Gastroesophageal sphincter (tissue), 3 donors: ENCODE data around the gene PPP6R3.

Experiments used
- CTCF ChIP-seq, 4 experiments: fragments of 200-600 bp in 2 of 4; fragments of 450-650 bp in 2 of 4; sonication (generic) in 1 of 4; IDR thresholded peaks; one replicate each; pipeline ENCODE4 v1.5.1; 2017 to 2019; ENCODE audit warnings: antibody characterized with exemption in 4 of 4, mild to moderate bottlenecking in 2 of 4, moderate library complexity in 2 of 4
- EP300 ChIP-seq: sonication (generic); formaldehyde crosslinking; IDR thresholded peaks from one replicate; pipeline ENCODE4 v1.6.1; 2017; ENCODE audit warnings: antibody characterized with exemption, mild to moderate bottlenecking
- POLR2AphosphoS5 ChIP-seq: sonication (generic); formaldehyde crosslinking; IDR thresholded peaks from one replicate; pipeline ENCODE4 v1.6.1; 2017; ENCODE audit warnings: antibody characterized with exemption

GRCh38 chr11:68508425-68508824, 47.9 kb downstream of the PPP6R3 start:
- TF ChIP-seq CTCF (IDR thresholded peaks at IDR 0.05) (no peak), POLR2AphosphoS5 (no peak), EP300 (no peak)
